ENCODE data around the gene KCNH2. TPM values are rescaled to one million over a fixed set of nuclear protein-coding genes. Genes with fewer than 3 reads are reported as not detected.
A peak's percentile ranks its signal among the peaks of the same experiment; 100 is the strongest.

The KCNH2 gene
- total and polyA plus RNA-seq, 8 donors = 4.0 to 77.7 (median 7.3) TPM

GRCh38 chr7:151019130-151019447 lies 41.0 kb upstream of the KCNH2 start:
- TF ChIP-seq CTCF (IDR thresholded peaks at IDR 0.05) = no peak
- no peak for DNase-seq
- Histone ChIP-seq H3K27ac (no peak overlapping the region), H3K4me1 (peaks cover 19 to 23% (median 21%) of the 10 kb centered on the region in 4 donors), H3K4me3 (peak overlapping the region; percentile 20 to 41 (median 33)), H3K36me3 (no peaks in the 10 kb centered on the region), H3K27me3 (peaks cover 0 to 84% (median 31%) of the 10 kb centered on the region in 3 donors), H3K9me3 (no peaks in the 10 kb centered on the region)
- intact Hi-C loops (cut with DNase I; ENCODE audit: low total_unique reads) = no loop called here
- 13 to 40% (median 18%) methylated on average over 1 to 20 of the region's 20 CpGs for WGBS, 5 donors

DNA sequence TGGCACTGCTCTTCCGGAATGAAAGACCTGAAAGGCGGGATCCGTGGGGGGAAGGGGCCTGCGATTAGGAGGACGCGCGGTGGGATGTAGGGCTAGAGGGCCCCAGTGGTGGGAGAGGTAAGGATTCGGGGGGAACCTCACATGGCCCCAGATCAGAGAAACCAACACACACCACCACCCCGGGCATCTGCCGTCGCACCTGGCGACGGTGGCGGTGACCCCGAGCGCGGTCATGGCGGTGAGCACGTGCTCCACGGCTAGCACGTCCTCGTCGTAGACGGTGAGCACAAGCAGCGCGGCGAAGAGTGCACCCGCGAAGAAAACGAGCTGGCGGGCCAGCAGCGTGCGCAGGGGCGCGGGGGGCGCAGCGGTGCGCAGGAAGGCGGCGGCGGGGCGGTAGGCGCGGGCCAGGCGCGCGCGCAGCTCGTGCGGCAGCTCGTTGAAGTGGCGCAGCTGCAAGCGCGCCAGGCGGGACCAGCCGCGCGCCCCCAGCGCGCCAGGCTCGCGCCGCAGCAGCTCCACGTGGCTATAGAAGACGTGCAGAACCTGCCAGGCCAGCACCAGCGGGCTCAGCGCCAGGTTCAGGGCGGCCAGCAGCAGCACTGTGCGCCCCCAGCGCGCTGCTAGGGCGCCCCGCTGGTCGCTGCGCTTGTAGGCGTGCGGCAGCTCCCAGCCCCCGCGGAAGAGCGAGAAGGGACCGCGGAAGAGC lies 40.5 kb upstream of the KCNH2 start:
- H3K36me3 ChIP-seq = no peaks in the 10 kb centered on the region
- H3K4me1 ChIP-seq = peaks cover 25 to 29% (median 26%) of the 10 kb centered on the region in 4 donors
- peaks cover 0 to 85% (median 36%) of the 10 kb centered on the region in 3 donors for H3K27me3 ChIP-seq
- 1 to 4% (median 2%) methylated on average over 22 to 82 of the region's 82 CpGs for WGBS, 5 donors
- no peaks in the 10 kb centered on the region for H3K9me3 ChIP-seq
- intact Hi-C loops (cut with DNase I; ENCODE audit: low total_unique reads) = no loop called here
- TF ChIP-seq CTCF (IDR thresholded peaks at IDR 0.05) (peak in 1 of 7 experiments; percentile 18), POLR2A (IDR thresholded peaks at IDR 0.05) (no peak)
- peak overlapping the region; percentile 20 to 41 (median 33) for H3K4me3 ChIP-seq
- peak; percentile 43 to 90 for DNase-seq
- H3K27ac ChIP-seq = no peak overlapping the region

- WGBS, 5 donors = 6 to 16% (median 9%) methylated on average over 13 to 34 of the region's 34 CpGs
- H3K4me1 ChIP-seq = peaks cover 30 to 34% (median 32%) of the 10 kb centered on the region in 4 donors
- peak; percentile 70 to 91 for DNase-seq
- no peaks in the 10 kb centered on the region for H3K36me3 ChIP-seq
- H3K9me3 ChIP-seq = no peaks in the 10 kb centered on the region
- no peak for TF ChIP-seq POLR2A (IDR thresholded peaks at IDR 0.05)
- no peak for TF ChIP-seq EP300 (IDR thresholded peaks at IDR 0.05)
- peak in 5 of 7 experiments; percentile 54 to 93 (median 93) for TF ChIP-seq CTCF (IDR thresholded peaks at IDR 0.05)
- peak overlapping the region; percentile 20 to 41 (median 33) for H3K4me3 ChIP-seq
- intact Hi-C loops (cut with DNase I; ENCODE audit: low total_unique reads) = no loop called here
- H3K27ac ChIP-seq = no peak overlapping the region
- peaks cover 0 to 87% (median 42%) of the 10 kb centered on the region in 3 donors for H3K27me3 ChIP-seq
Measured at GRCh38 chr7:151017953-151018420, 39.9 kb upstream of the KCNH2 start.

DNA sequence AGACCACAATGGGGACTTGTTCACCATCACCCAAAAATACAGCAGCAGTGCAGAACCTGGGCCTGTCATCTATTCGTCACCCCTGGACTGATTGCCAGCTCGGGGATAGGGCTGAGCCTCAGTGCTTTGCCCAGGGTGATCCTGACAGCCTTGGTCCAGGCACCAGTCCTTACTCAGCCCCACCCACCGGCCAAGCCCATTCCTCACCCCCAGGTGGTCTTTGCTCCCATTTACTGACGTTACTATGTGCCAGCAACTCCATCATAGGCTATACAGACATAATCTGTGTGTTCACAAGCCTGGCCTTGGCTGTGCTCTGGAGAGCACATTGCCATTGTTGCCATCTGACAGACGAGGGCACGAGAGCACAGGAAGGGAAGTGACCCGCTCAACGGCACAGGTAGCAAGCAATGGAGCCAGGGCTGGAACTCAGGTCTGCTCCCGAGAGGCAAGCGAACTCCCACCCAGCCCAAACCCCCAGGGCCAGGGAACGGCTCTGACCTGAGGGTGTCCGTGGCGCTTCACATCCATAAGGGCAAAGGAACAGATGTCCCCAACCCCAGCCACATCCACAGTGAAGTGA lies 39.3 kb upstream of the KCNH2 start:
- peak overlapping the region in 1 of 4 donors; percentile 41 for H3K4me3 ChIP-seq
- H3K36me3 ChIP-seq = no peaks in the 10 kb centered on the region
- no peak for DNase-seq
- H3K27me3 ChIP-seq = peaks cover 0 to 93% (median 47%) of the 10 kb centered on the region in 3 donors
- intact Hi-C loops (cut with DNase I; ENCODE audit: low total_unique reads) = no loop called here
- WGBS, 5 donors = 41 to 56% (median 51%) methylated on average over 13 of the region's 13 CpGs
- no peaks in the 10 kb centered on the region for H3K9me3 ChIP-seq
- no peak overlapping the region for H3K27ac ChIP-seq
- H3K4me1 ChIP-seq = peaks cover 32 to 40% (median 36%) of the 10 kb centered on the region in 4 donors
- no peak for TF ChIP-seq POLR2AphosphoS5 (IDR thresholded peaks at IDR 0.05)
- TF ChIP-seq EP300 (IDR thresholded peaks at IDR 0.05) = no peak
- no peak for TF ChIP-seq POLR2A (IDR thresholded peaks at IDR 0.05)
- no peak for TF ChIP-seq CTCF (IDR thresholded peaks at IDR 0.05)

Measured in stomach (tissue), 9 donors.